OCI-LY1 (cell line): ENCODE data around the gene CENPA.

Experiments
- CTCF ChIP-seq: fragments of 200-600 bp; sonication (generic), shearing (Covaris generic); IDR thresholded peaks from 2 replicates; pipeline ENCODE4 v1.5.1; 2017; ENCODE audit warnings: mild to moderate bottlenecking, antibody characterized with exemption, low read length, moderate library complexity, mixed read lengths
- EZH2 ChIP-seq: fragments of 200-600 bp; sonication (generic), shearing (Covaris generic); IDR thresholded peaks from 2 replicates; pipeline ENCODE4 v1.8.0; 2017; ENCODE audit warnings: borderline replicate concordance, mixed run types, mild to moderate bottlenecking, antibody characterized with exemption, low read length, moderate library complexity, mixed read lengths

GRCh38 chr2:26772064-26773001 lies 13.5 kb upstream of the CENPA start:
- TF ChIP-seq CTCF (no peak), EZH2 (no peak)
